Measurements from ENCODE around the gene SLC25A29.

The SLC25A29 gene

DNA sequence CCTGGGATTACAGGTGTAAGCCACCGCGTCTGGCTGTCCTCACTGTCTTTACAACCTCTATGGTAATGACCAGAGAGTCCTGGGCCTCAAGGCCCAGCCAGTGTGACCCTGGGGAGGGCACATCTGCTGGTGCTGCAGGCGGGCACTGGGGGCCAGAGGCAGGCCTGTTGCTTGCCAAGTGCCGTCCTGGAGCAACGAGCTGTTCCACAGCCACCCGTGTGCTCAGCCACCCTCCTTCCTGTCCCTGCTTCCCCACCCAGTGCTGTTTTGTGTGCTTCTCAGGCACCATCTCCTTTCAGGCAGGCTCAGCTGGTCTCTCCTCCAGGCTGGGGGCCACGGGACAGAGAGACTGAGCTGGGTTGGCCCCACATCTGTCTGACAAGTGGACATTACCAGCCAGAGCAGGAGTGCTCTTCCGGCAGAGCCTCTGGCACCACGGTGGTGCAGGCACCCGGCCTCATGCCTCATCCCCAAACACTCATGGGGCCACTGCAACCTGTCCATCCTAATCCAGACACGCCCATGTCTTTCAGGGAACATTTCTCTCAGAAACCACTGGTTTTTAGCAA is 25.9 kb upstream of the SLC25A29 start:
- DNase-seq (ENCODE audit: low read depth), result no peak

DNA sequence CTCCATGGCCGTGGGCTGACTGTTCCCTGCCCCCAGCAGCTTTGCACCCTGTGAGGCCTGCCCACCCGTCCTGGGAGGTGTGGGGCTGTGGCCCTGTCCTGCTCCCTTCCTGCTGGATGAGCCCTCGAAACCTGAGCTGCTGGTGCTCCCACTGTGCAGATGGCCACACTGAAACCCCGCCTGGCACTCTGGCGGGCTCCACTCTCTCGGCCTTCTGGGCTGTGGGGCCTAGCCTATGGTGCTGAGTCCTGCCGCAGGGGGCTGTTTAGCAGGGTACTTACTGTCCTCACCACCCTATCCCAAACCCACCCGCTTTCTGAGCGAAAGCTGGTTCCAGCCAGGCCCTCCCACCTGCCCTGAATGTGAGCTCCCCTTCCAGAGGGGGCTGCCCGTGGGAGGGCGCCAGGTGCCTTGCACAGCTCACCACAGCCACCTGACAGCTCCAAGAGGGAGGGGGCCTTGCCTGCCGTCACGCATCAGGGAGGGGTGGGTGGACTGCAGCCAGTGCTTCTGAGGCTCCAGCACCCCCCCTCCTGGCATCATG is 24.2 kb upstream of the SLC25A29 start:
- no peak for DNase-seq (ENCODE audit: low read depth)

DNA sequence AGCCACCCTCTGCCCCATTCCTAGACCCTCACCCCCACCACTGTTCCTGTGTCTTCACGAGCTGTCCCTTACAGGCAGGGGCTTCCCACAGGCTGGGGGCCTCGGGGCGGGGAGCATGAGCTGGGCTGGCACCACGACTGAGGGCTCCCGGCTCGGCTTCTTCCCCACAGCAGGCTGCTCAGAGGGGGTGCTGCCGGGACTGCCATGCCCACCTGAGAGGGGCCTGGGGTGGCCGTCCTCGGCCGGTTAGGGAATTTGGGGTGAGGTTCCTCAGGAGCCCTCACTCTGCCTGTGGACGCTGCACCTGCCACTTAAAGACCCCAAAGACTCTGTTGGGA is 23.7 kb upstream of the SLC25A29 start:
- DNase-seq (ENCODE audit: low read depth), result no peak

DNA sequence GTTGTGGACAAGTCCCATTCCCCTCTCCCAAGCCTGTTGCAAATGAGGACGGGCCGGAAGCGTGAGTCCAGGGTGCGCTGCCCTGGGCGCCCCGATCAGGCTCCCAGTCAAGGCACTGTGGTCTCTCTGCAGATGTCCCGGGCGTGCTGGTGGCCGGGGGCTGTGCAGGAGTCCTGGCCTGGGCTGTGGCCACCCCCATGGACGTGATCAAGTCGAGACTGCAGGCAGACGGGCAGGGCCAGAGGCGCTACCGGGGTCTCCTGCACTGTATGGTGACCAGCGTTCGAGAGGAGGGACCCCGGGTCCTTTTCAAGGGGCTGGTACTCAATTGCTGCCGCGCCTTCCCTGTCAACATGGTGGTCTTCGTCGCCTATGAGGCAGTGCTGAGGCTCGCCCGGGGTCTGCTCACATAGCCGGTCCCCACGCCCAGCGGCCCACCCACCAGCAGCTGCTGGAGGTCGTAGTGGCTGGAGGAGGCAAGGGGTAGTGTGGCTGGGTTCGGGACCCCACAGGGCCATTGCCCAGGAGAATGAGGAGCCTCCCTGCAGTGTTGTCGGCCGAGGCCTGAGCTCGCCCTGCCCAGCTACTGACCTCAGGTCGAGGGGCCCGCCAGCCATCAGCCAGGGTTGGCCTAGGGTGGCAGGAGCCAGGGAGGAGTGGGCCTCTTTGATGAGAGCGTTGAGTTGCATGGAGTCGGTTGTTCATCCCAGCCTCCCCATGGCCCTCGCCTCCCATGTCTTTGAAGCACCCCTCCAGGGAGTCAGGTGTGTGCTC is 23.2 kb upstream of the SLC25A29 start:
- DNase-seq (ENCODE audit: low read depth), result no peak

DNA sequence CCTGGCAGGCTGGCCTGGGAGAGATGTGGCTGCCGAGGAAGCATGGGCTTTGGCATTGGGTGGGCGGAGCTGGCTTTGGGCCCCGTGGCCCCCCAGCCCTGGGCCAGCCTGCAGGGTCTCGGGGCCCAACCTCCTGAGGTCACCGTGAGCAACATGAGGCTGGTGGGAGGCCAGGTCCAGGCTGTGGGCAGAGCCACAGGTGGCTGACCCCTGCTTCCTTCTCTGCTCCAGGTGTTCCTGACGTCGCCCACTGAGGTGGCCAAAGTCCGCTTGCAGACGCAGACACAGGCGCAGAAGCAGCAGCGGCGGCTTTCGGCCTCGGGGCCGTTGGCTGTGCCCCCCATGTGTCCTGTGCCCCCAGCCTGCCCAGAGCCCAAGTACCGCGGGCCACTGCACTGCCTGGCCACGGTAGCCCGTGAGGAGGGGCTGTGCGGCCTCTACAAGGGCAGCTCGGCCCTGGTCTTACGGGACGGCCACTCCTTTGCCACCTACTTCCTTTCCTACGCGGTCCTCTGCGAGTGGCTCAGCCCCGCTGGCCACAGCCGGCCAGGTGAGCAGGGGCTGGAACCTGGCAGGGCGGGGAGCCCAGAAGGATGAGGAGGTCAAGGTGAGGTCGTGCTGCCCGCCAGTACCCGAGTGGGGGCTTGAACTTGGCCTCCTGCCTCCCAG is 22.4 kb upstream of the SLC25A29 start:
- no peak for DNase-seq (ENCODE audit: low read depth)

DNA sequence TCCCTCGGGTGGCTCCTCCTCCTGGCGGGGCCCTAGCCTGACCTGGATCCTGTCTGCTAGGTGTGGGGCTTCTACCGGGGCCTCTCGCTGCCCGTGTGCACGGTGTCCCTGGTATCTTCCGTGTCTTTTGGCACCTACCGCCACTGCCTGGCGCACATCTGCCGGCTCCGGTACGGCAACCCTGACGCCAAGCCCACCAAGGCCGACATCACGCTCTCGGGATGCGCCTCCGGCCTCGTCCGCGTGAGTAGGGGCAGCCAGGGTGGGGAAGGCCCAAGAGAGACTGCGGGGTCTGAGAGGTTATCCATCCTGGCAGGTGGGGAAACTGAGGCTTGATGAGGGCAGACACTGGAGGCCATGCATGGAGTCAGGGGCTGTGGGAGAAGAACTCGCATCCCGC is 20.9 kb upstream of the SLC25A29 start:
- DNase-seq (ENCODE audit: low read depth), result no peak

DNA sequence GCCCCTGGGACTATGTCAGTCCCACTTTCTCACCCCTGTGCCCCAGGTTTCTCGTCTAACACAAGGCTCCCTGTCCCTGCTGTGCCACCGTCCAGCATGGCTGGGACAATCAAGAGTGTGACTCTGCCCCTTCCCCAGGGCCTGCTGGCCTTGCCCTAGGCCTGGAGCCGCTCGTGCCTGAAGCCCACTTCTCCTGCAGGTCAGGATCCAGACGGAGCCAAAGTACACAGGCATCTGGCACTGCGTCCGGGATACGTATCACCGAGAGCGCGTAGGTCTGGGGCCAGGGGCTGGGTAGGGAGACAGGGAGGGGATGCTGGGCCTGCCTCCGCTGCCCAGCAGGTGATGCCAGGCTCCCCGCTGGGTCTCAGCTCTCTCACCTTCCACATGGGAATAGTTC is 19.7 kb upstream of the SLC25A29 start:
- no peak for DNase-seq (ENCODE audit: low read depth)

DNA sequence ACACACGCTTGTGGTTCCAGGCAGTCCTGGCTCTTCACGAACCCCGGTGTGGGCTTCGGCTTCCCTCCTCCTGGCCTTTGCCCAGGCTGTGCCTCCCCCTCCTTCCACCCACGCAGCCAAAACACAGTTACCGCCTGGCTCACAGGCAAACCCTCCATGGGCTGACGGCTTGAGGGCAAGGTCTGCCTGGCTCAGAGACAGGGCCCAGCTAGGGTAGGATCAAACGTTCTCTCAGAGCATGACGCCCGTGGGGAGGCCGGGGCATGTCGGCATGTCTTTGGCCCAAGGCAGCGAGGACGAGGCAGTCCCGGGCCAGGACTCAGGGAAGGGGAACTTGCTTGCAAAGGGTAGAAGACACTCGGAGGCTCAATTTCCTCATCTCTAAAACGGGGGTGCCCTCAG is 19.0 kb upstream of the SLC25A29 start:
- no peak for DNase-seq (ENCODE audit: low read depth)

DNA sequence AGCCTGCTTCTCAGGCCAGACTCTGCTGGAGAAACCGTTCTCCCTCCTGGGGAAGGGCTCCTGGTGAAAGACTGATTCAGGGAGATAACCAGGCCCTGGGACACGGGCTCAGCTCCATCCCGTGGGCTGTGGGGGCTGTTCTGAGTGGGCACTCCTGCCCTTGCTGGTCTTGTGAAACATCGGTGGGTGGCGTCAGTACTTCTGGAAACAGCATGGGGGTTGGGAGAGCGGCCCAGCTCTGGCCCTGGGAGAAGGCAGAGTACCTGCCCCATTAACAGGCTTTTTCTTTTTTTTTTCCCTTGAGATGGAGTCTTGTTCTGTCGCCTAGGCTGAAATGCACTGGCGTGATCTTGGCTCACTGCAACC is 17.7 kb upstream of the SLC25A29 start:
- DNase-seq (ENCODE audit: low read depth), result no peak

DNA sequence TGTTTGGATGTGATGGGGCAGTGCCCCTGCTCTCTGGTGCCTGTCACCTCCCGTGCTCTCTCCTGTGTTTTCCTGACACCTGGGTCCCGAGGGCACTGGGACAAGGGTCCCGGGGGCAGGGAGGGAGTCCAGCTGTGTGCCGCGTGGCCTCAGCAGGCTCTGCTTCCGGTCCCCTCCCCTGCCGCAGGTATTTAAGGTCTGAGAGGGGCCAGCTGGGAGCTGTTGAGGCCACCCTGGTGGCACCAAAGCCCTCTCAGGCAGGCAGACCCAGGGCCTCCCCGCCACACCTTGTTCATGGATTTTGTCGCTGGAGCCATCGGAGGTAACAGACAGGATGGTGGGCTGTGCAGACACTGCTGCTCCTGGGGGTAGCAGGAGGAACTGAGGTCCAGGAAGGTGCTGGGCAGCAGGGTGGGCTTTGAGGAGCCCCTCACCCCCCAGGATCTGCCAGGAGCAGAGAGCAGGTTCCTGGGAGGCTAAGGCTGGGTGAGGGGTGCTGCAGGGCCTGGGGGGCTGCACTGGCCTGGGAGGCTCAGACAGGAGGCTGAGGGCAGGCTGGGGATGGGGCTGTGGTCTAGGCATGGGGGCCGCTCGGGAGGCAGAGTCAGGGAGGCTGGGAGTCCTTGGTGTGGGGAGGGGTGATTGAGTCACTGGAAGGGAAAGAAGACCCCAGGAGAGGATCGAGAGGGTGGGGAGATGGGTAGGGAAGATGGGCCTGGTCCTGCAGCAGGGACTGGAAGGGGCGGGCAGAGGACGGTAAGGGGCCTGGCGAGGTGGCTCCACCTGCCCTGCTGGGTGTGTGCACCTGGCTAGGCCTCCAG is 17.1 kb upstream of the SLC25A29 start, which contains the start of gene SLC25A47:
Gene SLC25A47, plus strand, starts transcription at position 219 of the 821 bp plus-strand sequence. Its CDS starts 76 bp downstream, at position 295.
- DNase-seq (ENCODE audit: low read depth), result no peak

DNA sequence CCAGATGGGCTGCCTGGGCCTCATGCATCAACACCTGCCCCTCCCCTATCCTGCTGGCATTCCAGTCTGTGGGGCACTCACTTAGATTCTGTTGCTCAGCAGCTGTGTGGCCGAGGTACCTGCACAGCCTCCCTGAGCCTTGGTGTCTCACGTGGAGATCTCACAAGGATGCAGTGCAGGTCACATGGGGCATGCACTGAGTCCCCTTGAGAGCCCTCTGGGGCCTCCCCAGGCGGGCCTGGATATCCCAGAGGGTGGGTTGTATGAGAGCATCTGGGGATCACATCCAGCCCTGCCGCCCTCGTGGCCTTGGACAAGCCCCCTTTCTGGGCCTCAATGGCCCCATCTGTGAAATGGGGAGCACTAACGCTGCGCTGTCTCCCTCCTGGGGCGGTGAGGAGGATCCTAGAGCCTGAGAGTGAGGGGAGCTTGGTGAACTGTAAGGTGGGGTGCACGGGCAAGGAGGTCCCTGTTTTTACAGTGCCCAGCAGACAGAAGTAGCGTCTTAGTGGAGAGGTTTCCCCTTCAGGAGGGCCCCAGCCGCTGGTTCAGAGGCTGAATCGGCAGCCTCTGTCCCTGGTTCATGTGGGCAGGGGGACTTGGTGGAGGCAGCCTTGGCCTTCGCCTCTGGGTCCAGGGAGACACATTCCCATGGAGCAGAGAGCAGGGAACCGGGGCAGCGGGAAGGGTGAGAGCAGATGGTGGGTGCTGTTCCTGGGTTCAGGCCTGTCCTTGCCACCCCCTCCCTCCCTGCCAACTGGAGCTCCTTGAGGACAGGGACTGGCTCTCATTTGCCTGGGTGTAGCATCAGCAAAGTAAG is 16.1 kb upstream of the SLC25A29 start:
- DNase-seq (ENCODE audit: low read depth), result no peak

DNA sequence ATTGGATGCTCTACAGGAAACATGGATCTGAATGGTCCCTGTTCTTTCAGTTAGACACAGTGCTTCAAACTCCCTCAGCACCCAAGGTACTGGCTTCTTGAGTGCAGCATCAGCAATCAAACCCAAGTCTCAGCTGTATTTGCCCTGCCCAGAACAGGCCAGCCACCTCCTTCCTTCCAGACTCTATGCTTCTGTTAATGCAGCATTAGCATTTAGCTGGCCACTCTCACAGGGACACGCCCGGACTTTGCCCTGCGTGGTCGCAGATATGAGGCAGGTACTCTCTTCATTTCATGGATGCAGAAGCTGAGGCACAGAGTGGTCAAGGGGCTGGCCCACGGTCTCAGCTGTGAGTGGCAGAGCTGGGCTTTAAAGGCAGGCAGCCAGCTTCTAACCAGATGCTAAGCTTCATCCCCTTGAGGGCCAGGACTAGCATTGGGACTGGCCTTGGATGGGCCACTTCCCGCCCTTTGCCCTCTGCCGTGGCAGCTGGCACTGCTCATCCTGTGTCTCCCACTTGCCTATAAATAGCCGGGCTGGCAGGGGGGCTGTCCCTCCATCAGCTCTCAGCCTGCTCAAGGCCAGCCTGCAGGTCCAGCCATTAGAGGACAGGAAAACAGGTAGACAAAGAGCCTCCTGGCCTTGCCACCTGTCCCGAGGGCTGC is 15.4 kb upstream of the SLC25A29 start:
- DNase-seq (ENCODE audit: low read depth), result no peak

DNA sequence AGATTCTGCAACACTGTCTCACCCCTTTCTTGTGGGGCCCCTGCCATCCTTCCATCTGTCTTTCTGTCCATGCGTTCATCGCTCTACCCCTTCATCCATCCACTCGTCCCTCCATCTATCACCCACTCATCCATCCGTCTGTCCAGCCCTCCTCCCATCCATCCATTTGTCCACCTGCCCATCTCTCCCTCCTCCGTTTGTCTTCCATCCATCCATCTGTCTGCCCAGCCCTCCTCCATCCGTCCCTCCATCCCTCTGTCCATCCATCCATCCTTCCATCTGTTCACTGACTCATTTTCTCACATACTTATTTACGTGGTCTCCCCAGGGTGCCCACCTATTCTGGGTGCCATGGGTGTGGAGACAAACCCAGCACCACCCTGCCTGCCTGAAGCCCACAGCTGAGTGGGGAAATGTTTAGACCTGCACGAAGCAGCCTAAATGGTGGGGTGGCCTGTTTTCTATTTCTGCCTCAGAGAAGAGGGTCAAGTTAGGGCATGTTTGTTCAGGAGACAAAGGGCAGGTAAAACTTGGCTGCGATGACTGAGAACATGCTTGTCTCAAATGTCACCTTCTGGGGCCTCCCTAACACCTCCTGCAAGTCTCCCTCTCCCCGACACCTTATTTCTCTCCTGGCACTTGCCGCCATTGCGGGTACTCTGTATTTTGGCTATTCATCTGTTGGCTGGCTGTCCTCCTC is 14.1 kb upstream of the SLC25A29 start:
- DNase-seq (ENCODE audit: low read depth), result no peak

DNA sequence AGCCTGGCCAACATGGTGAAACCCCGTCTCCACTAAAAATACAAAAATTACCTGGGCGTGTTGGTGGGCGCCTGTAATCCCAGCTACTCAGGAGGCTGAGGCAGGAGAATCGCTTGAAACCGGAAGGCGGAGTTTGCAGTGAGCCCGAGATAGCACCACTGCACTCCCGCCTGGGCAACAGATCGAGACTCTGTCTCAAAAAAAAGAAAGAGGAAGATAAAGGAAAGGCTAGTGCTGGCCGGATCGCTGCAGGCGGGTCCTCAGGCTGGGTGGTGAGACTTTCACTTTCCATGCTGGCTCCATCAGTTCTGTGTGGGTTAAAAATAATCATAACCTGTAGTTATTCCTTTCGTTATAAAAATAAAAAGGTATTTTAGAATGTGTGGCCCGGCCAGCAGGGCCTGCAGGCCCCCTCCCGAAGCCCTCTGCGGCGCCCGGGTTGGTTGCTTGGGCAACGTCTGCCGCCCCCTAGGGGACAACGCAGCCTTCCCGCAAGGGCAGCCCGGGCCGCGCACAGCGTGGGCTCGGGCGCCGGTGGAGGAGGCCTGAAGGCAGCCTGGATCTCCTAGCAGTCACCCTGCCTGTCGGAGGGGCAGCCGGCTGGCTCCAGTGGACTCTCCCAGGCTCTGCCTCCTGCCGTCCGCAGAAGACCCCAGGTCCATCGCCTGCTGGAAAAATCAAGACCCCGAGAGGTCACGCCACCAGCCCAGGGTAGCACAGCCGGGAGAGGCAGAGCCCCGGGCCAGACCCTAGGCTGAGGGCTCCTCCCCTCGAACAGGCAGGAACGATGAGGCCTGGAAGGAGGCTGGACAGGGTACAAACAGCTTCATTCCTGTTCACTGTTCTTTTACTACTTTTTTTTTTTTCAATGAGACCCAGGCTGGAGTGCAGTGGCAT is 11.9 kb upstream of the SLC25A29 start:
- DNase-seq (ENCODE audit: low read depth), result peak; percentile 59

DNA sequence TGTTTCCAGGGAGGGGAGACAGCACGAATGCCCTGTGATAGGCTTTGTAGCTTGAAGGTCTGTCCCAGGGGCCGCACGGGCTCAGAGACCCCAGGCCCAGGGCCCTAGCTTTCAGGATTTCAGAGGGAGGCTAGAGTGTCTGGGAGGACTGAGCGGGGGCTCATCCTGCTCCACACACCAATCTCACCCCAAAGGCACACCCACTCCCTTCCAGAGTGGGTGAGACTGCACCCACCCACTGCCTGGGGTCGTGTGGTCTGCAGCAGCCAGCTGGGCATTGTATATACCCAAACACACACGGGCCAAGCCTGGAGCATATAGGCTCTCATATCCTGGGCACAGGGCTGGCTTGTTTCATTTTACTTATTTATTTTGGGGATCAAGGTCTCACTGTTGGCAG is 11.1 kb upstream of the SLC25A29 start:
- DNase-seq (ENCODE audit: low read depth), result no peak

DNA sequence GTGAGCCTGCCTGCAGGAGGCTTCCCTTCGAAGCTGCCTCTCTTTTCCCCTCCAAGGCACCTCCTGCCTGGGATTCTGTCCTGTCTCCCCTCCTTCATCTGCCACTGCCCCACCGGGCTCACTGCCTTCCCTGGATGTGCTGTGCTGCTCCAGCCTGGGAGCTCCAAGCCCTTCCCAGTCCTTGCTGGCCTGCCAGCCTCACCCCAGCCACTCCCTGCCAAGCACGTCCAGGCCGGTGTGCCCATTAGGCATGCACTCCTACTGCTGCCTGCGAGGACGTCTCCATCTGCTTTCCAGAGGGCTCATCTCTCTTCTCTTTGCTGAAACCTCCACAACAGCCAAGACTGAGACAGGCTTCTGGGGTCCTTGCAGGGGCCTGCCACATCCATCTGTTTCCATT is 8.5 kb upstream of the SLC25A29 start:
- DNase-seq (ENCODE audit: low read depth), result no peak

DNA sequence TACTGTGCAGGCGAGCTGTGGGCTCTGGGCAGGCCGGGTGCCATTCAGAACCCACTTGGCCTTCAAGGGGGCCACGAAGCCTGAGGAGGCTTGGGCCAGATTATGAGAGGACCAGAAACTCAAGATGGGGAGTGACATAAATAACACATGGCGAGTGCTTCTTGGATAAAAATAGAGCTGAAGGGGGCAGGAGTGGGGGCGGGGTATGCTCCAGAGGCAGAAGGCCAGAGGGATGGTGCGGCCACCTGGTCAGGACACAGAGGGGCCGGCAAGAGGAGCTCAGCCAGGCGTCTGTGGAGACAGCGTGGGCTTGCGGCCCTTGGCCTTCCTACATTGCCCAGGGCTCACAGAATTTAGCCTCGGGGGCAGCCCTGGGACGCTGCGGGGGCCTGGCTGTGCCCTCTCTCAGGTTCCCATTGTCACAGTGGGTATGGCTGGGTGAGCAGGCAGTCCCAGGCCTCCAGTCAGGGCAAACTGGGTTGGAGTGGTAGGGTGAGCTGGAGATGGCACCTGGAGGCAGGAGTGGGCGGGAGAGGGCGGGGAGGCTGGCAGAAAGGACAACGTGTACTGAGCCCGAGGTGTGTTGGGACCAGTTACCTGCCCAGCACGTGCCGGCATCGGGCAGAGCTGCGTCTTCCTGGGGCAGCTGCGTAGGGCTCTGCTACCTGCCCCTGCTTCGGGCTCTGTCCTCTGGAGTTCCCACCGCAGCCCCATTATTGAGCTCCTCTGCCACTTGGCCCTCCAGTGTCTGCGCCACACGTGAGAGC is 7.4 kb upstream of the SLC25A29 start:
- DNase-seq (ENCODE audit: low read depth), result no peak

DNA sequence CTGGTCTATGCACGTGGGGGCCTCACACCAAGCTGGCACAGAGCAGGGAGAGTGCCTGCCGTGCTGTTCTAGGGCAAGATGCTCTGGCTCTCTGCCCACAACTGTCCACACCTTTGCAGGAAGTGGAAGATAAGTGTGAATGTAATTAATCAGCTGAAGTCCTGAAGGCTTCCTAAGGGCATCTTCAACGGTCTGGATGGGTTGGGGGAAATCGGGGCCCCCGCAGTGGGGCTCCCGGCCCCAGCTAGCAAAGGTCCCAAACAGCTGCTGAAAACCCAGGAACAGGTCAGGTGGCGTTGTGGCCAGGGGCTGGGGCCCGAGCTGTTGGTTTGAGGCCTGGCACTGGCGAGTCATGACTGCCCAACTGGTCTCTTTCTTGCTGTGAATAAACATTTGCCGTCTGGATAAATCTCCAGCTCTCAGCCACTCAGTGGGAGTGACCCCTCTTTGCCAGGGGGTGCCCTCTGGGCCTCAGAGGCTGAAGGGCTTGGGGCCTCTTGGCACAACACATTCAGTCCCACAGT is 6.7 kb upstream of the SLC25A29 start:
- DNase-seq (ENCODE audit: low read depth), result no peak
